Measurements from ENCODE around the gene KCTD11.
A peak's percentile ranks its signal among the peaks of the same experiment; 100 is the strongest.

The KCTD11 gene

DNA sequence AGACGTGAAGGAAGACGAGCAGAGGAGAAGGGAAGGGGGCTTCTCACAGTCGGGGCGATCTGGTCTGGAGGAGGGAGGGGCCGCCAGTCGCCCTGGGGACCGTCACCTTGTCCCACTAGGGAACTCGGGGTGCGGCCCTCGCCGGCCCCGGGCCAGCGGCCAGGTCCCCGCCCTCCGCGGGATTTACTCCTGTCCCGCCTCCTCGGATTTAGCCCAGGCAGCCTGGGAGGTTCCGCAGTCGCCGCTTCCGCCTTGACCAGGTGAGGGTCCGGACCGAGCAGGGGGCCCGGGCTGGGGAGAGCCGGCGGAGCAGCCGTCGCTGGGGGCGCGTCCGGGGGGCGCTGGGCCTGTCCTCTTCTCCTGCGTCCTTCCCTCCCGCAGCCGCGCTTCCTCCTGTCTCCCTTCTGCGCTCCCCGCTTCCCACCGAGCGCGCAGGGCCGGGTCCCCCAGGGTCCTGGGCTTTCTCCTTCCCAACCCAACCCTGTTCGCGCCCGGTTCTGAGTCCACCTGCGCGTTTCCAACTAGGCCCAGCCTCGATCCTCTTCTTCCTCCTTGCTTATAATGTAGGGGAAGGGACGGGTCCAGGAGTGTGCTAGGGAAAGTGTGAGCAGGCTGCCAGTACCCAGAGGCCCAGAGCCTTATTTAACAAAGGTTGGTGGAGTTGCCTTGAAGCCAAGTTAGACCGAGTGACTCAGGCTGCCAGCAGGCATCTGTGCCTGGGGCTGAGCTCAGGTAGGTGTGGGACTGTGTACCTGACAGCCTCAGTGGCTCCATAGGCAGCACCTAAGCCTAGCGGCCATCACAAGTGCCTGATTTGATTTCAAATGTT is 29.1 kb downstream of the KCTD11 start, which contains the start of gene TNK1:
TSS of gene TNK1 (plus strand) at position 235 of the 829 bp plus-strand sequence. CDS start 1,838 bp downstream, outside the sequence.
- DNase-seq: no peak

DNA sequence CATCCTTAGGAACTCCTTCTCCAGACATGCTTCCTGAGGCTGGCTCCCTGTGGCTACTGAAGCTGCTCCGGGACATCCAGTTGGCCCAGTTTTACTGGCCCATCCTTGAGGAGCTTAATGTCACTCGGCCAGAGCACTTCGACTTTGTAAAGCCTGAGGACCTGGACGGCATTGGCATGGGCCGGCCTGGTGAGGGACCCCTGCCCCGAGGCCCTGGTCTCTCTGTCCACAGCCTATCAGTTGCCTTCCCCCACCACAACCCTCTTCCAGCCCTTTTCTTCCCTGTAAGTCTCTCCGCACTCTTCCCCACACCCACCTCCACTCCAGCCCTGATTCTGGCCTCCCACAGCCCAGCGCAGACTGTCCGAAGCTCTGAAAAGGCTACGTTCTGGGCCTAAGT is 30.9 kb downstream of the KCTD11 start:
- no peak for DNase-seq

GRCh38 chr17:7383371-7383741 is 31.4 kb downstream of the KCTD11 start:
- DNase-seq: no peak

DNA sequence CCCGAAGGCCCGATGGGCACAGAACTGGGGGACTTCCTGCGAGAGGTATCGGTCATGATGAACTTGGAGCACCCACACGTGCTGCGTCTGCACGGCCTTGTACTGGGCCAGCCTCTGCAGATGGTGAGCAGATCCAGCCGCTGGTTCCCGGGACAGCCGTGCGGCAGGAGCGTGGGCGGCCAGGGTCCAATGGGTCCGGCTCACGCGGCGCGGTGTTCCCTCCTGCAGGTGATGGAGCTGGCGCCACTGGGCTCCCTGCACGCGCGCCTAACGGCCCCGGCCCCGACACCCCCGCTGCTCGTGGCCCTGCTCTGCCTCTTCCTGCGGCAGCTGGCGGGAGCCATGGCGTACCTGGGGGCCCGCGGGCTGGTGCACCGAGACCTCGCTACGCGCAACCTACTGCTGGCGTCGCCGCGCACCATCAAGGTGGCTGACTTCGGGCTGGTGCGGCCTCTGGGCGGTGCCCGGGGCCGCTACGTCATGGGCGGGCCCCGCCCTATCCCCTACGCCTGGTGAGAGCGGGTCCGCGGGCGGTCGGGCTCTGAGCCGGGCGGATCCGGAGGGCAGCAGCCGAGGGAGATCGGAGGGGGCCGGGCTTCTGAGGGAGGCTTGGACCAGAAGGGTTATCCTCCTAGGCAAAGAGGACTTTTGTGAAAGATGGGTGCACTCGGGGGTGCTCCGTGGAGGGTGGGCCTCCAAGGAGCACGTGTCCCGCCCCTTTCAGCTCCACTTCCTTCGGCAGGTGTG is 32.0 kb downstream of the KCTD11 start:
- DNase-seq: peak; percentile 76 to 77

GRCh38 chr17:7384489-7385081 is 32.6 kb downstream of the KCTD11 start:
- no peak for DNase-seq

- no peak for DNase-seq
Measured at GRCh38 chr17:7388856-7389255, 36.9 kb downstream of the KCTD11 start.

- no peak for DNase-seq
Measured at GRCh38 chr17:7389924-7390910, 38.3 kb downstream of the KCTD11 start.

GRCh38 chr17:7391307-7391706 is 39.3 kb downstream of the KCTD11 start:
- no peak for DNase-seq

GRCh38 chr17:7392696-7393612 is 41.0 kb downstream of the KCTD11 start:
- DNase-seq: no peak

DNA sequence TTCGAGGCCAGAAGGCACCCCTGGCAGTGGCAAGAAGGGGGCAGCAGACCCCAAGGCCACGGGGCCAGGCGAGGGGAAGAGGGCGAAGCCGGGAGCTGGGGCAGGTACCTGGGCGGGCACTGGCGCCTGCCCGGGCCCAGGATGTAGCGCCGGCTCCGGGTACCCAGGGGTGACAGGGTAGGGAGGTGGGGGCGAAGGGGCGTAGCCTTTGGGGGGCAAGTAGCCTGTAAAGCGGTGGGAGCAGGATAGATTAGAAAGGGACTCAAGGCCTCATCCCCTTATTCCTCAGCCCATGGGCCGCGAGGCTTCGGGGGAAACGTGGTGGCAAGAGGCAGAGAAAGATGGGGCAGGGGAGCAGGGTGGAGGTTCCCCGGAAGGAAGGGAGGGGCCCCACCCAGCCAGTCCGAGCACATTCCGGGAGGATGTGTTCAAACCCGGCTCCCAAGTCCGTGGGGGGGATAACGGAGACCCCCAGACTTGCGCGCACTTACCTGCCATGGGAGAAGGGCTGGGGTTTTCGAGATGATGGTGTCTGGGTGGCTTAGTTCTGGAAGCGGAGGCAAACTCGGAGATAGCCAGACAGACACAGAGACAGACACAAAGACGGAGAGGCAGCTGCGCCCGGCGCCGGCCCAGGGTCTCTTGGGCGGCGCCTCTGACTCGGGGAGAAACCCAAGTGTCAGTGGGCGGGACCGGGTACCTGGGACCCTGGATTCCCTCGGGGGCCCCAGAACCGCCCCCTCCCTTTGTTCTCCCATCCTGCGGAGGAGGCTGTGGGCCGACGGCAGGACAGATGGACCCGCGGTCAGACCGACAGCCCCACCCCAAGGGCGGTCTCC is 41.9 kb downstream of the KCTD11 start:
- peak; percentile 56 to 61 for DNase-seq

GRCh38 chr17:7394452-7395191 is 42.7 kb downstream of the KCTD11 start, which contains the start of gene PLSCR3:
PLSCR3 (minus strand) TSS chr17:7394525; CDS start chr17:7394110, 415 bp downstream.
- peak; percentile 75 to 88 for DNase-seq

GRCh38 chr17:7396147-7396546 is 44.2 kb downstream of the KCTD11 start:
- no peak for DNase-seq

DNA sequence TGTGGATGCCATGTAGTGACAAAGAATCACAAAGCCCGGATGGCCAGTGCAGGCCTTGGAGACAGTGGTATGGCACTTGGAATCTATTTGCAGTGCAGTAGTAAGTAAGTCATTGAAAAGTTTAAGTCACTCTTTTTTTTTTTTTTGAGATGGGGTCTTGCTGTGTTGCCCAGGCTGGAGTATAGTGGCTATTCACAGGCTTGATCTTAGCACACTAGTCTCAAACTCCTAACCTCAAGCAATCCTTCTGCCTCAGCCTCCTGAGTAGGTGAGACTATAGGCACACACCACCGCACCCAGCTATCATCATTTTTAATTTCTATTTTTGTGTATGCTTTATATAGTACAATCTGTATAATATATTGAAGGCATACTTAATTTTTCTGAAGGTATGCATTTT is 46.6 kb downstream of the KCTD11 start:
- DNase-seq: no peak

DNA sequence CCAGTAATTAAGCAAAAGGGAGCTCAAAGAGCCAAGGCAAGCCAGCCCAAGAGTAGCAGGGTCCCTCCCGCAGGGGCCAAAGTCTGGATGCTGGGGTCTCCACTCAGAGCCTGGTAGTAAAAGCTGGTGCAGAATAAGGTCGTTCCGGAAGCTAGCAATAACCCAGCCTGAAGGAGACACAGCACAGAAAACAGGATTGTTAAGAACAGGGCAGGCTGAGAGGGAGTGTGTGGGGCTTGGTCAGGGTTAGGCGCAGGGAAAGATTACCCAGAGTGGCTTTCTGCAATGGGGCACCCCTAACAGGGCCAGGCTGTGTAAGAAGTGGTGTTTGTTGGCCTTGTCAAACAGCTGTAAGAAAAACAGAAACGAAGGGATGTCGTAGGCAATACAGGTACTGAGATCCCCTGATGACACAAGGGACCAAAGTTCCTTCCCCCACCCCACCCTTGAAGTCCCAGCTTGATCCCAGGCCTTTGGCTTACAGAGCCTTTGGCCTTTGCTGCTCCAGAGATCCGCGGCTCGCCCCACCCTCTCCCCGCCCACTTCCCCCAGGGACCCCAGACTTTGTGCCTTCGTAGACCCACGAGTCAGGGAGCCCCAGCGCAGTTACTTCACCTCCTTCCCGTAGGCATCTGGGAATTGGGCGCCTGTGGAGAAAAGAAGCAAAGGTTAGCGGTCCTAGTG is 51.2 kb downstream of the KCTD11 start:
- peak in 1 of 2 experiments; percentile 26 for DNase-seq

GRCh38 chr17:7403727-7403976 is 51.7 kb downstream of the KCTD11 start:
- DNase-seq: no peak

DNA sequence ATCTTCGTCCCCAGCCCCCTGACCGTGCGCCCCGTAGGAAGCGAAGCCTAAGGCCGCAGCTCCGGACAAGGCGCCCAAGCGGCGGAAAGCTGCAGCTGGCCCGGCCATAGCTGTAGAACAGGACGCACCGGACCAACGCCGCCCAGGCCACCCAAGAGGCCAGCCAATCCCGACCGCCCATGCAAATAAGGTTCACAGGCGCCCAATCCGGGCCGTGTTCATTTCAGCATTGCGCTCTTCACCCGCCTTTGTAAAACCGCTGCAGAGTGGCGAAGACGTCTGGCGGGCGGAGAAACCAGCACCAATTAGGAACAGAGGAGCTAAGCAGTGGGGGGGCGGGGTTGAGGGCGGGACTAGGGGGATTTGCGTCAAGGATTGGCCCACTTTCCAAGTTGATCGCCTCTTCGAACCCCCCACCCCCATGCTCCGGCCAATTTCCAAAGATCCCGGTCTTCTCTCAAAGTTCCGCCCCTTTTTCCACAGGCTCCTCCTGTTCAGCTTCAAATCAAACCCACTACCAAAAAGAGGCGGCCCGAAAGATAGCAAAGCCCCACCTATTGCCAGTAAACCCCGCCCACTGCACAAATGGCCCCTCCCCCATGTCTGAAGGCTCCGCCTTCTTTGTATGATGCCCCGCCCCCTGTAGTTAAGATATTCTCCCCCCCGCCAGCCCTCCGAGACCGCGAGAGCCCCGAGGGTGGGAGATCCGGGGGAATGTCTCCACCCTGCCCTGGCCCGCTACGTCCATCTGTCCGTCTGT is 52.2 kb downstream of the KCTD11 start, which contains the start of gene TMEM256:
TSS of gene TMEM256 (minus strand) at position 121 of the 760 bp plus-strand sequence. CDS start at position 108, 13 bp downstream.
- peak; percentile 92 to 94 for DNase-seq

Data from stimulated activated CD4-positive, alpha-beta T cell treated with anti-CD3 and anti-CD28 coated beads, Interleukin-4, amount 100 ng/mL, for 4 hours (primary cell).